B cell (primary cell): ENCODE results near the gene PDS5A. TPM values are rescaled to one million over a fixed set of nuclear protein-coding genes. Genes with fewer than 3 reads are reported as not detected.

ENCODE experiments used
- ATAC-seq: fragments of 200-7000 bp; cut with Tn5 transposase; one replicate; pipeline ENCODE4 v1.10.0; 2021; ENCODE audit warnings: low read depth, mild to moderate bottlenecking, moderate number of reproducible peaks, moderate library complexity
- CTCF ChIA-PET: fragments of 350-600 bp; sonication (Branson Sonifier 250); formaldehyde crosslinking; loops from one replicate; lab custom pipeline; 2021; ENCODE audit warnings: antibody characterized with exemption, inconsistent platforms; lab: Charles Lee
- POLR2A ChIA-PET: fragments of 350-600 bp; sonication (Branson Sonifier 250); formaldehyde crosslinking; loops from one replicate; lab custom pipeline; 2021; ENCODE audit warnings: antibody characterized with exemption; lab: Charles Lee
- DNase-seq: peaks from one replicate; pipeline ENCODE4 v3.0.0; 2013
- H2AFZ ChIP-seq: 2 replicates; pipeline ENCODE4 v1.6.1; 2012; ENCODE audit warnings: mild to moderate bottlenecking, low read depth, low read length; ENCODE audit not compliant: insufficient read depth, poor library complexity, severe bottlenecking
- H3K27ac ChIP-seq, 2 donors: 1 replicate in 1 of 2; 2 replicates in 1 of 2; pipeline ENCODE4 v1.5.1; 2012 to 2013; ENCODE audit warnings: low read length in 2 of 2, mild to moderate bottlenecking in 2 of 2, moderate library complexity in 1 of 2
- H3K27me3 ChIP-seq, 4 experiments: fragments of 200-600 bp in 1 of 4; sonication (generic) in 1 of 4; replicated peaks in 1 of 4; 1 replicate in 2 of 4; 2 replicates in 2 of 4; pipeline versions ENCODE4 v1.6.1 to v1.7.0; 2013 to 2016; ENCODE audit warnings: low read length in 3 of 4, mild to moderate bottlenecking in 2 of 4, mixed read lengths in 1 of 4, moderate library complexity in 1 of 4; ENCODE audit not compliant: insufficient read depth in 4 of 4, control insufficient read depth in 3 of 4; ENCODE audit errors: control extremely low read depth in 1 of 4
- H3K36me3 ChIP-seq, 2 experiments: replicated peaks in 1 of 2; 1 replicate in 1 of 2; 2 replicates in 1 of 2; pipeline versions ENCODE4 v1.6.1 to v1.7.1; 2013; ENCODE audit warnings: low read length in 1 of 2; ENCODE audit not compliant: insufficient read depth in 2 of 2, control insufficient read depth in 1 of 2; ENCODE audit errors: control extremely low read depth in 1 of 2, extremely low read depth in 1 of 2
- H3K4me1 ChIP-seq, 2 donors: fragments of 200-600 bp in 1 of 2; sonication (generic) in 1 of 2; 1 replicate in 1 of 2; 2 replicates in 1 of 2; pipeline versions ENCODE4 v1.5.1 to v1.6.1; 2013 to 2017; ENCODE audit warnings: low read length in 2 of 2; ENCODE audit not compliant: control insufficient read depth in 2 of 2, insufficient read depth in 2 of 2
- H3K4me2 ChIP-seq: replicated peaks from 2 replicates; pipeline ENCODE3; 2012; ENCODE audit warnings: mild to moderate bottlenecking, low read depth, low read length; ENCODE audit not compliant: poor library complexity, severe bottlenecking
- H3K4me3 ChIP-seq, 5 experiments: fragments of 200-600 bp in 1 of 5; sonication (generic) in 1 of 5; 1 replicate in 3 of 5; 2 replicates in 2 of 5; pipeline versions ENCODE4 v1.5.1 to v1.7.0; 2011 to 2016; ENCODE audit warnings: low read length in 4 of 5, mild to moderate bottlenecking in 4 of 5, low read depth in 2 of 5, control low read depth in 1 of 5, moderate library complexity in 1 of 5; ENCODE audit not compliant: insufficient read depth in 1 of 5; ENCODE audit errors: control extremely low read depth in 1 of 5, extremely low read depth in 1 of 5
- H3K79me2 ChIP-seq: fragments of 200-600 bp; sonication (generic); one replicate; pipeline ENCODE4 v1.6.0; 2016; ENCODE audit warnings: low read length; ENCODE audit not compliant: control insufficient read depth, insufficient read depth
- H3K9ac ChIP-seq: fragments of 200-600 bp; sonication (generic); 2 replicates; pipeline ENCODE4 v1.6.1; 2017; ENCODE audit warnings: mild to moderate bottlenecking, low read length, moderate library complexity
- H3K9me3 ChIP-seq, 3 donors: one replicate each; pipeline versions ENCODE4 v1.6.1 to v1.7.1; 2013; ENCODE audit warnings: low read length in 2 of 3; ENCODE audit not compliant: control insufficient read depth in 2 of 3, insufficient read depth in 1 of 3; ENCODE audit errors: control extremely low read depth in 1 of 3
- H4K20me1 ChIP-seq: 2 replicates; pipeline ENCODE4 v1.6.0; 2012; ENCODE audit warnings: mild to moderate bottlenecking, low read length; ENCODE audit not compliant: insufficient read depth, control insufficient read depth, poor library complexity, severe bottlenecking
- H3K27ac Mint-ChIP-seq: one replicate; pipeline ENCODE4 v1.8.0; 2021; ENCODE audit warnings: mixed read lengths
- H3K27me3 Mint-ChIP-seq: one replicate; pipeline ENCODE4 v1.8.0; 2021; ENCODE audit warnings: mixed read lengths
- H3K4me1 Mint-ChIP-seq: one replicate; pipeline ENCODE4 v1.8.0; 2021; ENCODE audit warnings: mixed read lengths
- H3K4me3 Mint-ChIP-seq: one replicate; pipeline ENCODE4 v1.8.0; 2021; ENCODE audit warnings: mixed read lengths
- H3K9me3 Mint-ChIP-seq: one replicate; pipeline ENCODE4 v1.8.0; 2022; ENCODE audit warnings: mixed read lengths; ENCODE audit not compliant: insufficient read depth
- CTCF ChIP-seq: fragments of 200-600 bp; IDR thresholded peaks from one replicate; pipeline ENCODE4 v1.8.0; 2022; ENCODE audit warnings: antibody characterized with exemption, mild to moderate bottlenecking
- EZH2 ChIP-seq: IDR thresholded peaks from 2 replicates; pipeline ENCODE4 v1.6.1; 2012; ENCODE audit warnings: borderline replicate concordance, low read depth, mild to moderate bottlenecking, moderate library complexity, low read length; ENCODE audit not compliant: insufficient read depth, poor library complexity, severe bottlenecking
- WGBS: methylation state at CpG from one replicate; pipeline ENCODE4 v1.1.5; 2013; ENCODE audit warnings: missing lambda C conversion rate; ENCODE audit not compliant: insufficient coverage; 5-methylcytosine and 5-hydroxymethylcytosine counted together
- intact Hi-C: fragments of 100-400 bp; cut with micrococcal nuclease; formaldehyde crosslinking; loops from one replicate; pipeline ENCODE4 v1.10.0; 2022
- polyA plus RNA-seq: library from polyadenylated mRNA; depleted of rRNA; stranded (reverse); fragments of >200 nt; gene quantifications from 2 replicates; pipeline ENCODE4 v1.2.3, GENCODE V29; 2012
- total RNA-seq, 2 donors: library from RNA; stranded (reverse); fragments of 120-200 nt in 1 of 2; gene quantifications; 1 replicate in 1 of 2; 2 replicates in 1 of 2; pipeline versions ENCODE4 v1.2.3 to v1.2.4, GENCODE V29; 2013 to 2022

PDS5A gene
- total and polyA plus RNA-seq, 2 donors (not counting 1 experiment from before 2014, with no cell fraction given), result 19.4 to 111 TPM

GRCh38 chr4:39961311-39961877 lies 16.3 kb downstream of the PDS5A start:
- H3K4me2 ChIP-seq, result peak overlapping the region; percentile 21
- intact Hi-C loops, result loop anchor here (5.0 kb wide), 2 partner anchors 34 to 54 kb away; no protein-coding TSS in a partner anchor

More at GRCh38 chr4:39961311-39961877, 16.3 kb downstream of the PDS5A start:
- Mint-ChIP-seq H3K27ac (peak overlapping the region; percentile 72), H3K4me3 (no peak overlapping the region), H3K9me3 (no peaks in the 10 kb centered on the region), H3K4me1 (peaks cover 52% of the 10 kb centered on the region), H3K27me3 (no peaks in the 10 kb centered on the region)
- ATAC-seq, result no peak
- Histone ChIP-seq H3K36me3 (peaks cover 0 to 7% of the 10 kb centered on the region in 2 experiments), H3K9ac (no peak overlapping the region), H3K9me3 (peaks cover 0 to 2% (median 0%) of the 10 kb centered on the region in 3 donors), H4K20me1 (peaks cover 61% of the 10 kb centered on the region), H3K79me2 (peaks cover 98% of the 10 kb centered on the region), H2AFZ (no peak overlapping the region), H3K27ac (no peak overlapping the region), H3K4me1 (peaks cover 20 to 29% of the 10 kb centered on the region in 2 donors), H3K4me3 (no peak overlapping the region), H3K27me3 (no peaks in the 10 kb centered on the region)
- TF ChIP-seq EZH2, result no peak
- TF ChIP-seq CTCF, result no peak
- CTCF ChIA-PET, result interaction anchor here (0.9 to 1.4 kb wide), 3 partner anchors 13 to 61 kb away, joined by 3 read pairs; no protein-coding TSS in a partner anchor
- POLR2A ChIA-PET, result no interaction called here
- no peak for DNase-seq
- 98% methylated on average over 10 of the region's 12 CpGs for WGBS
